H9 (cell line): ENCODE results near the gene PPP4R3C. TPM values are rescaled to one million over a fixed set of nuclear protein-coding genes. Genes with fewer than 3 reads are reported as not detected.

Source experiments
- DNase-seq: peaks from one replicate; pipeline ENCODE4 v3.0.0-alpha.2; 2017
- H2AFZ ChIP-seq: one replicate; pipeline ENCODE4 v1.6.1; 2013; ENCODE audit warnings: mild to moderate bottlenecking, low read length, control low read depth, moderate library complexity
- H2AK5ac ChIP-seq: 2 replicates; pipeline ENCODE4 v1.6.1; 2013; ENCODE audit warnings: low read length, control low read depth, mixed read lengths; ENCODE audit not compliant: insufficient read length
- H2BK120ac ChIP-seq: one replicate; pipeline ENCODE4 v1.6.1; 2013; ENCODE audit warnings: low read depth, mild to moderate bottlenecking, low read length, control low read depth, inconsistent platforms; ENCODE audit not compliant: poor library complexity, severe bottlenecking
- H2BK12ac ChIP-seq: 2 replicates; pipeline ENCODE4 v1.6.1; 2013; ENCODE audit warnings: low read length, control low read depth, mixed read lengths, low read depth; ENCODE audit not compliant: insufficient read length
- H2BK15ac ChIP-seq: 2 replicates; pipeline ENCODE4 v1.6.1; 2013; ENCODE audit warnings: low read depth, low read length, control low read depth
- H2BK20ac ChIP-seq: one replicate; pipeline ENCODE4 v1.6.1; 2013; ENCODE audit warnings: low read depth, mild to moderate bottlenecking, low read length, control low read depth, inconsistent platforms; ENCODE audit not compliant: poor library complexity, severe bottlenecking
- H2BK5ac ChIP-seq: 2 replicates; pipeline ENCODE4 v1.6.1; 2013; ENCODE audit warnings: low read length, control low read depth, mixed read lengths; ENCODE audit not compliant: insufficient read length
- H3K14ac ChIP-seq: 2 replicates; pipeline ENCODE4 v1.6.1; 2013; ENCODE audit warnings: low read length, control low read depth; ENCODE audit not compliant: insufficient read depth
- H3K18ac ChIP-seq: 2 replicates; pipeline ENCODE4 v1.6.1; 2013; ENCODE audit warnings: low read depth, mild to moderate bottlenecking, mixed read lengths, low read length, control low read depth; ENCODE audit not compliant: insufficient read length
- H3K23ac ChIP-seq: 2 replicates; pipeline ENCODE4 v1.6.1; 2013; ENCODE audit warnings: low read length, control low read depth, mixed read lengths, low read depth; ENCODE audit not compliant: insufficient read length
- H3K23me2 ChIP-seq: 2 replicates; pipeline ENCODE4 v1.6.1; 2013; ENCODE audit warnings: low read depth, mild to moderate bottlenecking, mixed read lengths, low read length, control low read depth; ENCODE audit not compliant: insufficient read length, poor library complexity, severe bottlenecking
- H3K27ac ChIP-seq: 2 replicates; pipeline ENCODE4 v1.5.1; 2013; ENCODE audit warnings: low read length, control low read depth, mixed read lengths, low read depth; ENCODE audit not compliant: insufficient read length
- H3K27me3 ChIP-seq: 2 replicates; pipeline ENCODE4 v1.6.1; 2013; ENCODE audit warnings: low read length, control low read depth, inconsistent platforms; ENCODE audit not compliant: insufficient read depth
- H3K4ac ChIP-seq: 2 replicates; pipeline ENCODE4 v1.6.1; 2013; ENCODE audit warnings: low read depth, mild to moderate bottlenecking, control low read depth, inconsistent platforms, low read length, moderate library complexity
- H3K4me1 ChIP-seq: 2 replicates; pipeline ENCODE4 v1.6.1; 2013; ENCODE audit warnings: low read length, control low read depth, inconsistent platforms; ENCODE audit not compliant: insufficient read depth
- H3K4me2 ChIP-seq: 2 replicates; pipeline ENCODE4 v1.6.1; 2013; ENCODE audit warnings: low read length, control low read depth, mixed read lengths; ENCODE audit not compliant: insufficient read length, insufficient read depth
- H3K56ac ChIP-seq: 2 replicates; pipeline ENCODE4 v1.6.1; 2013; ENCODE audit warnings: low read depth, mild to moderate bottlenecking, mixed read lengths, low read length, control low read depth; ENCODE audit not compliant: insufficient read length
- H3K79me1 ChIP-seq: 2 replicates; pipeline ENCODE4 v1.6.1; 2013; ENCODE audit warnings: low read depth, mild to moderate bottlenecking, moderate library complexity, low read length, control low read depth, inconsistent platforms; ENCODE audit not compliant: insufficient read depth, poor library complexity, severe bottlenecking
- H3K79me2 ChIP-seq: 2 replicates; pipeline ENCODE4 v1.6.1; 2013; ENCODE audit warnings: low read length, control low read depth, inconsistent platforms; ENCODE audit not compliant: insufficient read depth
- H3K9ac ChIP-seq: 2 replicates; pipeline ENCODE4 v1.6.1; 2013; ENCODE audit warnings: low read length, control low read depth, mixed read lengths; ENCODE audit not compliant: insufficient read length; ENCODE audit errors: extremely low read depth
- H3K9me3 ChIP-seq: one replicate; pipeline ENCODE4 v1.6.1; 2013; ENCODE audit warnings: low read depth, low read length, inconsistent platforms; ENCODE audit not compliant: control insufficient read depth
- H3T11ph ChIP-seq: one replicate; pipeline ENCODE4 v1.6.1; 2013; ENCODE audit warnings: mild to moderate bottlenecking, low read length, control low read depth, inconsistent platforms
- H4K20me1 ChIP-seq: one replicate; pipeline ENCODE4 v1.6.1; 2013; ENCODE audit not compliant: control insufficient read depth, insufficient read length, insufficient read depth
- H4K5ac ChIP-seq: 2 replicates; pipeline ENCODE4 v1.6.1; 2013; ENCODE audit warnings: low read depth, mild to moderate bottlenecking, mixed read lengths, low read length, control low read depth; ENCODE audit not compliant: insufficient read length
- H4K8ac ChIP-seq: replicated peaks from 2 replicates; pipeline ENCODE4 v1.6.1; 2013; ENCODE audit warnings: low read length, control low read depth, mixed read lengths, low read depth; ENCODE audit not compliant: insufficient read length
- H4K91ac ChIP-seq: 2 replicates; pipeline ENCODE4 v1.6.1; 2013; ENCODE audit warnings: low read depth, mild to moderate bottlenecking, moderate library complexity, mixed read lengths, low read length, control low read depth; ENCODE audit not compliant: insufficient read length
- H3K27ac Mint-ChIP-seq, 3 experiments: 2 replicates in 2 of 3; 3 replicates in 1 of 3; pipeline ENCODE4 v1.8.0; 2020 to 2021; ENCODE audit warnings: mixed read lengths in 3 of 3, mild to moderate bottlenecking in 1 of 3, moderate library complexity in 1 of 3
- H3K27me3 Mint-ChIP-seq: 2 replicates; pipeline ENCODE4 v1.8.0; 2021; ENCODE audit warnings: low read depth, mild to moderate bottlenecking, moderate library complexity, mixed read lengths
- H3K36me3 Mint-ChIP-seq, 3 experiments: 2 replicates in 2 of 3; 3 replicates in 1 of 3; pipeline ENCODE4 v1.8.0; 2020 to 2021; ENCODE audit warnings: low read depth in 3 of 3, mixed read lengths in 3 of 3; ENCODE audit not compliant: insufficient read depth in 1 of 3
- H3K4me1 Mint-ChIP-seq, 2 experiments: 2 replicates each; pipeline ENCODE4 v1.8.0; 2020; ENCODE audit warnings: mixed read lengths in 2 of 2
- H3K4me3 Mint-ChIP-seq, 2 experiments: 2 replicates in 1 of 2; 3 replicates in 1 of 2; pipeline ENCODE4 v1.8.0; 2020 to 2021; ENCODE audit warnings: mild to moderate bottlenecking in 2 of 2, mixed read lengths in 2 of 2, moderate library complexity in 1 of 2
- H3K9me3 Mint-ChIP-seq, 2 experiments: 2 replicates in 1 of 2; 3 replicates in 1 of 2; pipeline ENCODE4 v1.8.0; 2020; ENCODE audit warnings: mild to moderate bottlenecking in 2 of 2, mixed read lengths in 2 of 2, moderate library complexity in 1 of 2
- WGBS: extraction: QIAGEN DNeasy Blood & Tissue Kit; methylation state at CpG from one replicate; pipeline ENCODE4 v1.1.7; 2013; ENCODE audit warnings: missing lambda C conversion rate, low lambda C conversion rate, mixed read lengths; ENCODE audit not compliant: insufficient read length; ENCODE audit errors: extremely low coverage; 5-methylcytosine and 5-hydroxymethylcytosine counted together
- total RNA-seq: library from RNA; stranded (reverse); gene quantifications from 2 replicates; pipeline ENCODE4 v1.2.1, GENCODE V29; 2021
- TF ChIP-seq, protein P1 (sequence below): fragments of 200-600 bp; sonication (generic); conservative IDR thresholded peaks from 3 replicates; pipeline ENCODE4 v1.8.0; 2021; ENCODE audit warnings: antibody characterized with exemption, mild to moderate bottlenecking

Gene PPP4R3C
- total RNA-seq, 1 experiment from 2014 or later, result not detected

DNA sequence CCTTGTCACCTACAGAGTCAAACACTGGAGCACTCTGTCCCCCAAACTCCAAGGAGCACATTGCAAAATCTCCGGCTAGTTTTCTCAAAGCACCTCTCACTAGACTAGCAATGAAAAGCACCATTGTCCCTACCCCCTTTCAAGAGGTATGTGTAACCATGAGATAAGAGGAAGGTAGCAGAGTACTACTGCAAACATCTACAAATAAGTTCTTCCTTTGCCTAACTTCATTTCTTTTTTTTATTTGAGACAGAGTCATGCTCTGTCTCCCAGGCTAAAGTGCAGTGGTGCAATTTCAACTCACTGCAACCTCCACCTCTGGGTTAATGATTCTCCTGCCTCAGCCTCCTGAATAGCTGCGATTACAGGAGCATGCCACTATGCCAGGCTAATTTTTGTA, 17.7 kb downstream of the PPP4R3C start:
- Mint-ChIP-seq H3K27me3 (no peaks in the 10 kb centered on the region; the same call in 1 of the 2 replicates), H3K9me3 (peaks cover 63 to 65% of the 10 kb centered on the region in 2 experiments), H3K4me1 (no peaks in the 10 kb centered on the region), H3K27ac (no peak overlapping the region), H3K36me3 (peaks cover 7 to 13% (median 9%) of the 10 kb centered on the region in 3 experiments; a peak in 4 of 7 replicates), H3K4me3 (no peak overlapping the region)
- no peak overlapping the region for H3K4me2 ChIP-seq
- no peaks in the 10 kb centered on the region for H4K20me1 ChIP-seq
- H3K79me2 ChIP-seq, result no peaks in the 10 kb centered on the region
- no peak overlapping the region for H3K18ac ChIP-seq
- no peak overlapping the region for H2BK15ac ChIP-seq
- H2AFZ ChIP-seq, result no peak overlapping the region
- no peak overlapping the region for H4K8ac ChIP-seq
- H3K56ac ChIP-seq, result no peak overlapping the region
- H3K9me3 ChIP-seq, result peaks cover 15% of the 10 kb centered on the region
- WGBS, result no CpG with 5 or more reads among the region's 2 CpGs
- H3K23me2 ChIP-seq, result no peaks in the 10 kb centered on the region
- H4K5ac ChIP-seq, result no peak overlapping the region
- no peak for DNase-seq
- no peak overlapping the region for H4K91ac ChIP-seq
- no peak overlapping the region for H3K23ac ChIP-seq
- H3K9ac ChIP-seq, result no peak overlapping the region
- TF ChIP-seq, protein P1, sequence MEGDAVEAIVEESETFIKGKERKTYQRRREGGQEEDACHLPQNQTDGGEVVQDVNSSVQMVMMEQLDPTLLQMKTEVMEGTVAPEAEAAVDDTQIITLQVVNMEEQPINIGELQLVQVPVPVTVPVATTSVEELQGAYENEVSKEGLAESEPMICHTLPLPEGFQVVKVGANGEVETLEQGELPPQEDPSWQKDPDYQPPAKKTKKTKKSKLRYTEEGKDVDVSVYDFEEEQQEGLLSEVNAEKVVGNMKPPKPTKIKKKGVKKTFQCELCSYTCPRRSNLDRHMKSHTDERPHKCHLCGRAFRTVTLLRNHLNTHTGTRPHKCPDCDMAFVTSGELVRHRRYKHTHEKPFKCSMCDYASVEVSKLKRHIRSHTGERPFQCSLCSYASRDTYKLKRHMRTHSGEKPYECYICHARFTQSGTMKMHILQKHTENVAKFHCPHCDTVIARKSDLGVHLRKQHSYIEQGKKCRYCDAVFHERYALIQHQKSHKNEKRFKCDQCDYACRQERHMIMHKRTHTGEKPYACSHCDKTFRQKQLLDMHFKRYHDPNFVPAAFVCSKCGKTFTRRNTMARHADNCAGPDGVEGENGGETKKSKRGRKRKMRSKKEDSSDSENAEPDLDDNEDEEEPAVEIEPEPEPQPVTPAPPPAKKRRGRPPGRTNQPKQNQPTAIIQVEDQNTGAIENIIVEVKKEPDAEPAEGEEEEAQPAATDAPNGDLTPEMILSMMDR, result no peak
- no peak overlapping the region for H2BK20ac ChIP-seq
- no peak overlapping the region for H3K27ac ChIP-seq
- H2BK120ac ChIP-seq, result no peak overlapping the region
- no peak overlapping the region for H2BK5ac ChIP-seq
- H3T11ph ChIP-seq, result no peak overlapping the region
- no peak overlapping the region for H2AK5ac ChIP-seq
- H3K27me3 ChIP-seq, result no peaks in the 10 kb centered on the region
- H3K14ac ChIP-seq, result no peak overlapping the region
- no peak overlapping the region for H3K4ac ChIP-seq
- no peaks in the 10 kb centered on the region for H3K79me1 ChIP-seq
- H2BK12ac ChIP-seq, result no peak overlapping the region
- no peaks in the 10 kb centered on the region for H3K4me1 ChIP-seq
